GM19455 (cell line): Measurements from ENCODE around the gene C5AR2.
"Not testable (repeated sequence)": the region's sequence is repeated elsewhere in the genome, so short reads cannot be mapped to it uniquely, and the experiment has no call there.

Source experiments
- ATAC-seq: cut with Tn5 transposase; IDR thresholded peaks from one replicate; pipeline ENCODE4 v1.9.1; 2021; ENCODE audit not compliant: unreplicated experiment

The C5AR2 gene

DNA sequence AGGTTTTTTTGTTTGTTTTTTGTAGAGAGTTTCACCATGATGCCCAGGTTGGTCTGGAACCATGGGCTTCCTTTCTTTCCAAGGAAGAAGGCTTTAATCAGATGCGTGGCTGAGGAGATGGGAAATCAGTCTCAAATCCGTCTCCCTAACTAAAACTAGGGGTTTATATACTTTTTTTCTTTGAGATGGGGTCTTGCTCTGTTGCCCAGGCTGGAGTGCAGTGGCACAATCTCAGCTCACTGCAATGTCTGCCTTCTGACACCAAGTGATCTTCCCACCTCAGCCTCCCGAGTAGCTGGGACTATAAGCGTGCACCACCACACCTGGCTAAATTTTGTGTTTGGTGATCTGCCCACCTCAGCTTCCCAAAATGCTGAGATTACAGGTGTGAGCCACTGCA, 52.6 kb downstream of the C5AR2 start:
- ATAC-seq = not testable (repeated sequence)

- not testable (repeated sequence) for ATAC-seq
Measured at GRCh38 chr19:47386582-47386981, 54.6 kb downstream of the C5AR2 start.

GRCh38 chr19:47387623-47388022, 55.6 kb downstream of the C5AR2 start:
- ATAC-seq = not testable (repeated sequence)

- ATAC-seq = not testable (repeated sequence)
Measured at GRCh38 chr19:47388721-47389120, 56.7 kb downstream of the C5AR2 start.

DNA sequence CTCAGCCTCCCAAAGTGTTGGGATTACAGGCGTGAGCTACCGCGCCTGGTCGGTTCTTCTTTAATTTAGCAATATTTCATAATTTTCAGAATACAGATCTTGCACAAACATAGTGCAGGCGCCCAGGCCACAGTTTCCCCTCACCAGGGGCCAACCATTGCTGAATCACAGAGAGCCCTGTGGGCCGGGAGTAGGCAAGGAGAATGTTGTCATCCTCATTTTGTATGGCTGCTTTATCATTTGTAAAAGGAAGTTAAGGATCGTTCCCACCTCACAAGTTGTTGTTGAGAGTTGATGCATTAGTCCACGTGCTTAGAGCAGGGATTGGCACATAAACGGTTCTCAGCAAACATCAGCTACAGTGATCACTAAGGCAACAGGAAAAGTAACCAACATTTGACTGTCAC, 57.2 kb downstream of the C5AR2 start:
- ATAC-seq = no peak

GRCh38 chr19:47390533-47391488, 58.8 kb downstream of the C5AR2 start:
- ATAC-seq = no peak

DNA sequence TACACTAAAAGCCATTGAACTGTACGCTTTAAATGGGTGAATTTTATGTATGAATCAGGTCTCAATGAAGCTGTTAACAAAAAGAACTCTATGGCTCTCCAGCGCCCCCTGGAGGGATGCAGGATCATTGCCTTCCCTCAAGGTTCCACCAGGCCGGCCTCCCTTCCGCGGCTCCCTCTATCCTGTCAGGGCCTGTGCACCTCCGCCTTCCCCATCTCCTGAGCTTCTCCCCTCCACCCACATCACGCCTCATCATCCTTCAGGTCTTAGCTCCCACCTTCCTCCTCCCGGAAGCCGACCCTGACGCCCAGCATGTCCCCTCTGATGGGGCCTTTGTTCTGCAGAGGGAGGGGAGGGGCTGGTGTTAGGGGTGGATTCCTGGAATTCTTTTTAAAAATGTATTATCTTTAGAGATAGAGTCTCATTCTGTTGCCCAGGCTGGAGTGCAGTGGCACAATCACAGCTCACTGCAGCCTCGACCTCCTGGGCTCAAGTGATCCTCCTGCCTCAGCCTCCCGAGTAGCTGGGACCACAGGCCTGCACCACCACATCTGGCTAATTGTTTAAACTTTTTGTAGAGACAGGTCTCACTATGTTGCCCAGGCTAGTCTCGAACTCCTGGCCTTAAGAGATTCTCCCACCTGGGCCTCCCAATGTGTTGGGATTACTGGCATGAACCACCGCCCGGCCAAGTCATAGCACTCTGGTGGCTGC, 59.7 kb downstream of the C5AR2 start:
- ATAC-seq = no peak
